ENCODE measurements around the gene HSD17B11. TPM values are rescaled to one million over a fixed set of nuclear protein-coding genes. Genes with fewer than 3 reads are reported as not detected.

Gene HSD17B11
- polyA plus RNA-seq, 3 donors = 86.9 to 330 (median 272) TPM

DNA sequence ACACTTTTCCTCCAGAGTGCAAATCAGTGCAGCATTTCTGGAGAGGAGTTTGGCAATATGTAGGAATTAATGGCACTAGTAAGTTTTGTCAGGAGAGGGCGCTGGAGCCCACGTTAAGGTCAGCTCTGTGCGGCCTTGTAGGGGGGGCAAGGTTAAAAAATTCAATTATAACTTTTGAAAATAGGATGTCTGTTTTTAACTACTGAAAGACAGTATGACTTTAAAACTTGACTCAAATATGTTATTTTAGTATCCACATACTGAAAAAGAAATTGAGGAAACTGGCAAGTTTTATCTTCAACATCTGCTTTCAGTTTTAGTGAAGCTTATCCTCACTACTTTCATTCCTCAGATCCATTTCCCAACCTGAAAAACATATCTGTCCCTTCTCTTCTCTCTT lies 37.4 kb downstream of the HSD17B11 start:
- no peaks in the 10 kb centered on the region for H3K4me1 Mint-ChIP-seq
- no peak overlapping the region for H3K4me2 ChIP-seq (replicated peaks; ENCODE audit: extremely low read depth, low read length, poor library complexity, severe bottlenecking)
- peaks cover 5% of the 10 kb centered on the region for H3K79me2 ChIP-seq (ENCODE audit: insufficient read depth, low read length)
- H3K4me3 ChIP-seq (replicated peaks in 1 of 3; ENCODE audit: low read depth in 2 of 3, low read length in 3 of 3) = no peak overlapping the region
- peaks cover 48 to 57% of the 10 kb centered on the region in 2 donors for H3K36me3 ChIP-seq (replicated peaks in 1 of 2; ENCODE audit: control insufficient read depth in 1 of 2, insufficient read depth in 2 of 2, low read length in 2 of 2)
- H2AFZ ChIP-seq (ENCODE audit: insufficient read depth, low read depth, low read length, poor library complexity, severe bottlenecking) = no peak overlapping the region
- H3K4me1 ChIP-seq (ENCODE audit: control insufficient read depth in 1 of 2, insufficient read depth in 2 of 2, low read length in 2 of 2) = no peaks in the 10 kb centered on the region
- peak overlapping the region in 1 of 7 donors; percentile 54 for H3K27ac Mint-ChIP-seq
- H3K27ac ChIP-seq (ENCODE audit: low read depth in 1 of 2, low read length in 2 of 2) = no peak overlapping the region
- intact Hi-C loops (cut with micrococcal nuclease) = no loop called here
- H3K27me3 Mint-ChIP-seq (ENCODE audit: low read depth in 3 of 3) = no peaks in the 10 kb centered on the region
- peaks cover 0 to 10% of the 10 kb centered on the region in 2 donors for H3K9me3 ChIP-seq (replicated peaks in 1 of 2; ENCODE audit: control insufficient read depth in 1 of 2, insufficient read depth in 1 of 2, low read length in 2 of 2)
- no peak for TF ChIP-seq CTCF (IDR thresholded peaks at IDR 0.05)
- H3K36me3 Mint-ChIP-seq = peaks cover 50 to 55% of the 10 kb centered on the region in 2 donors
- peak in 1 of 3 donors; percentile 12 for DNase-seq
- H3K9ac ChIP-seq (ENCODE audit: insufficient read depth, low read length, poor library complexity, severe bottlenecking) = no peak overlapping the region
- no CpG with 5 or more reads among the region's 3 CpGs for WGBS (ENCODE audit: insufficient coverage)
- H4K20me1 ChIP-seq (ENCODE audit: insufficient read depth, low read length) = peaks cover 29% of the 10 kb centered on the region
- no peak overlapping the region for H3K4me3 Mint-ChIP-seq
- peaks cover 2 to 12% (median 9%) of the 10 kb centered on the region in 7 donors for H3K9me3 Mint-ChIP-seq
- H3K27me3 ChIP-seq (ENCODE audit: control insufficient read depth in 2 of 2, insufficient read depth in 2 of 2, low read length in 2 of 2) = no peaks in the 10 kb centered on the region

GRCh38 chr4:87345139-87345538 lies 45.8 kb downstream of the HSD17B11 start:
- Histone ChIP-seq H3K4me2 (replicated peaks; ENCODE audit: extremely low read depth, low read length, poor library complexity, severe bottlenecking) (no peak overlapping the region), H3K4me3 (replicated peaks in 1 of 3; ENCODE audit: low read depth in 2 of 3, low read length in 3 of 3) (no peak overlapping the region), H4K20me1 (ENCODE audit: insufficient read depth, low read length) (peaks cover 61% of the 10 kb centered on the region), H3K4me1 (ENCODE audit: control insufficient read depth in 1 of 2, insufficient read depth in 2 of 2, low read length in 2 of 2) (no peaks in the 10 kb centered on the region), H3K9me3 (replicated peaks in 1 of 2; ENCODE audit: control insufficient read depth in 1 of 2, insufficient read depth in 1 of 2, low read length in 2 of 2) (peaks cover 5 to 6% of the 10 kb centered on the region in 2 donors), H3K27ac (ENCODE audit: low read depth in 1 of 2, low read length in 2 of 2) (no peak overlapping the region), H3K27me3 (ENCODE audit: control insufficient read depth in 2 of 2, insufficient read depth in 2 of 2, low read length in 2 of 2) (no peaks in the 10 kb centered on the region), H3K9ac (ENCODE audit: insufficient read depth, low read length, poor library complexity, severe bottlenecking) (no peak overlapping the region), H3K79me2 (ENCODE audit: insufficient read depth, low read length) (peaks cover 44% of the 10 kb centered on the region), H3K36me3 (replicated peaks in 1 of 2; ENCODE audit: control insufficient read depth in 1 of 2, insufficient read depth in 2 of 2, low read length in 2 of 2) (peaks cover 52 to 63% of the 10 kb centered on the region in 2 donors), H2AFZ (ENCODE audit: insufficient read depth, low read depth, low read length, poor library complexity, severe bottlenecking) (no peak overlapping the region)
- intact Hi-C loops (cut with micrococcal nuclease) = no loop called here
- H3K4me3 Mint-ChIP-seq = no peak overlapping the region
- H3K9me3 Mint-ChIP-seq = peaks cover 0 to 16% (median 6%) of the 10 kb centered on the region in 7 donors
- H3K27ac Mint-ChIP-seq = peak overlapping the region in 1 of 7 donors; percentile 0
- no peak for TF ChIP-seq CTCF (IDR thresholded peaks at IDR 0.05)
- no peaks in the 10 kb centered on the region for H3K27me3 Mint-ChIP-seq (ENCODE audit: low read depth in 3 of 3)
- no peaks in the 10 kb centered on the region for H3K4me1 Mint-ChIP-seq
- peaks cover 46 to 64% of the 10 kb centered on the region in 2 donors for H3K36me3 Mint-ChIP-seq
- DNase-seq = no peak

Measured in CD14-positive monocyte (primary cell).